ENCODE data around the gene VPS37B. TPM values are rescaled to one million over a fixed set of nuclear protein-coding genes. Genes with fewer than 3 reads are reported as not detected.

The VPS37B gene
- polyA plus RNA-seq, 1 of the 3 experiments (the other 2 are of a cell fraction): 41.1 TPM

DNA sequence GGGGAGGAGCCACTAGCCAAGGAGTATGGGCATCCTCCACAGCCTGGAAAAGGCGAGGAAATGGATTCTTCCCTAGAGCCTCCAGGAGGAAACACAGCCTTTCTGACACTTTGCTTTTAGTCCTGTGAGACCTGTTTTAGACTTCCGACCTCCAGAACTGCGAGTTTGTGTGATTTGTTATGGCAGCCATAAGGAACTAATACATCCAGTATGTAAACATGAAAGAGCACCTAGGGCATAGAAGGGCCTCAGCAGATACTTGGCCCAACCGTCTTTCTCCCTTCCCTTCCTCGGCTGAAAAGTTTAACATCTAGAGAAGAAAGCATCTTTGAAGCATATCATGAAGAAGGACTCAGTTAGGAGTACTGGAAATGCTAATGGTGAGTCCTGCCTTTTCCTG lies 57.1 kb downstream of the VPS37B start (continued):
- TF ChIP-seq, protein P1, sequence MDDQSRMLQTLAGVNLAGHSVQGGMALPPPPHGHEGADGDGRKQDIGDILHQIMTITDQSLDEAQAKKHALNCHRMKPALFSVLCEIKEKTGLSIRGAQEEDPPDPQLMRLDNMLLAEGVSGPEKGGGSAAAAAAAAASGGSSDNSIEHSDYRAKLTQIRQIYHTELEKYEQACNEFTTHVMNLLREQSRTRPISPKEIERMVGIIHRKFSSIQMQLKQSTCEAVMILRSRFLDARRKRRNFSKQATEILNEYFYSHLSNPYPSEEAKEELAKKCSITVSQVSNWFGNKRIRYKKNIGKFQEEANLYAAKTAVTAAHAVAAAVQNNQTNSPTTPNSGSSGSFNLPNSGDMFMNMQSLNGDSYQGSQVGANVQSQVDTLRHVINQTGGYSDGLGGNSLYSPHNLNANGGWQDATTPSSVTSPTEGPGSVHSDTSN (IDR thresholded peaks at IDR 0.05): no peak
- TF ChIP-seq ZBTB33 (IDR thresholded peaks at IDR 0.05; ENCODE audit: borderline replicate concordance, low read depth): no peak
- TF ChIP-seq SIN3A (IDR thresholded peaks at IDR 0.05; ENCODE audit: borderline replicate concordance, low read depth, low read length): no peak
- no peak for TF ChIP-seq CHD2 (IDR thresholded peaks at IDR 0.05; ENCODE audit: low read length, partially characterized antibody)

DNA sequence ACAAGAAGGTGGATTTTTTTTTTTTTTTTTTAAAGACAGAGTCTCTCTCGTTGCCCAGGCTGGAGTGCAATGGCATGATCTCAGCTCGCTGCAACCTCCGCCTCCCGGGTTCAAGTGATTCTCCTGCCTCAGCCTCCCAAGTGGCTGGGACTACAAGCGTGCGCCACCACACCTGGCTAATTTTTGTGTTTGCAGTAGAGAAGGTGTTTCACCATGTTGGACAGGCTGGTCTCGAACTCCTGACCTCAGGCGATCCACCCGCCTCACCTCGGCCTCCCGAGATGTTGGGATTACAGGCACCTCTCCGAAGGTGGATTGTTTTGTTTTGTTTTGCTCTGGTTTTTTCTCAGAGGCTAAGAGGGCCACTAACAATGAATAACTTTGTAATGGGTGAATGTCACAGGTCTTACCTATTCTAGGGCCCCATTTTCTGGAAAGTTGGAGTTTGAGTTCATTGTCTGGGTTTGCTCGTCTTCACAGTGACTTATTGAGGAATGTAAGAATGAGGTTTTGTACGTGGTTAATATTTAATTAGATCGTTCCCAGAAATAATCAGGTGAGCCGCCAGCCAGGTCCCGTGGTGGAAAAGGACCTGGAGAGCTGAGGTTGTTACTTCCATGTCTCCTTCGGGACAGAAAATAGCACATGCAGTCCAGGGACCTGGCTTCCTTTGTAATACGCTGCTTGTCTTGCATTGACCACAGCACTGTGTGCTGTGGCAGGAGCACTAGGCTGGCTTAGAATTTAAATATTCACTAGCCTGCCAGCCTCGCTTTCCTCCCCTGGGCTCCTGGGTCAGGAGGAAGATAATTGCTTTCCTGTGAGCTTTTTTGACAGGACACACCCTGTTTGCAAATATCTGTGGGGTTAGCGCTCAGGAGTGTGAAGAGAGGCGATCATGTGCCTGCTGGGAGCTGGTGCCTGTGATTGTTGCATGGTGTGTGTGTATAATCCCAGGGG lies 58.3 kb downstream of the VPS37B start:
- POLR2A ChIA-PET: no interaction called here
- CTCF ChIA-PET: interaction anchor here (1.3 to 2.0 kb wide), 2 partner anchors 22 to 44 kb away, joined by 5 to 7 read pairs; no protein-coding TSS in a partner anchor
- H3K79me2 ChIP-seq (ENCODE audit: insufficient read depth): peaks cover 27% of the 10 kb centered on the region

More for the DNA sequence above, 58.3 kb downstream of the VPS37B start:
- no peak overlapping the region for H3K27ac ChIP-seq (ENCODE audit: low read depth in 2 of 2, low read length in 1 of 2)
- H3F3A ChIP-seq (replicated peaks; ENCODE audit: insufficient read depth): peaks cover 34% of the 10 kb centered on the region
- no peaks in the 10 kb centered on the region for H4K20me1 ChIP-seq (ENCODE audit: insufficient read depth)
- no peaks in the 10 kb centered on the region for H3K9me2 ChIP-seq
- H3K27me3 ChIP-seq (ENCODE audit: insufficient read depth): no peaks in the 10 kb centered on the region
- H2AFZ ChIP-seq (ENCODE audit: low read depth): no peak overlapping the region
- no peaks in the 10 kb centered on the region for H3K36me3 ChIP-seq (replicated peaks in 1 of 2; ENCODE audit: control insufficient read depth in 1 of 2, insufficient read depth in 2 of 2, low read length in 1 of 2)
- H3K4me2 ChIP-seq: no peak overlapping the region
- H3K9me3 ChIP-seq: no peaks in the 10 kb centered on the region
- no peak overlapping the region for H3K9ac ChIP-seq
- DNase-seq: no peak
- TF ChIP-seq FOXJ3 (CRISPR knock-in tag; IDR thresholded peaks at IDR 0.05) (no peak), EP300 (IDR thresholded peaks at IDR 0.05; ENCODE audit: borderline replicate concordance in 1 of 2, low read depth in 1 of 2, low read length in 1 of 2) (no peak), NFIC (IDR thresholded peaks at IDR 0.05; ENCODE audit: borderline replicate concordance) (no peak), SMC3 (IDR thresholded peaks at IDR 0.05; ENCODE audit: low read depth, low read length) (no peak), RCOR1 (IDR thresholded peaks at IDR 0.05; ENCODE audit: low read length) (no peak), CHD2 (IDR thresholded peaks at IDR 0.05; ENCODE audit: low read length, partially characterized antibody) (no peak), GABPA (IDR thresholded peaks at IDR 0.05; ENCODE audit: low read depth) (no peak), ZBTB33 (IDR thresholded peaks at IDR 0.05; ENCODE audit: borderline replicate concordance, low read depth) (no peak)
- TF ChIP-seq, protein P2, sequence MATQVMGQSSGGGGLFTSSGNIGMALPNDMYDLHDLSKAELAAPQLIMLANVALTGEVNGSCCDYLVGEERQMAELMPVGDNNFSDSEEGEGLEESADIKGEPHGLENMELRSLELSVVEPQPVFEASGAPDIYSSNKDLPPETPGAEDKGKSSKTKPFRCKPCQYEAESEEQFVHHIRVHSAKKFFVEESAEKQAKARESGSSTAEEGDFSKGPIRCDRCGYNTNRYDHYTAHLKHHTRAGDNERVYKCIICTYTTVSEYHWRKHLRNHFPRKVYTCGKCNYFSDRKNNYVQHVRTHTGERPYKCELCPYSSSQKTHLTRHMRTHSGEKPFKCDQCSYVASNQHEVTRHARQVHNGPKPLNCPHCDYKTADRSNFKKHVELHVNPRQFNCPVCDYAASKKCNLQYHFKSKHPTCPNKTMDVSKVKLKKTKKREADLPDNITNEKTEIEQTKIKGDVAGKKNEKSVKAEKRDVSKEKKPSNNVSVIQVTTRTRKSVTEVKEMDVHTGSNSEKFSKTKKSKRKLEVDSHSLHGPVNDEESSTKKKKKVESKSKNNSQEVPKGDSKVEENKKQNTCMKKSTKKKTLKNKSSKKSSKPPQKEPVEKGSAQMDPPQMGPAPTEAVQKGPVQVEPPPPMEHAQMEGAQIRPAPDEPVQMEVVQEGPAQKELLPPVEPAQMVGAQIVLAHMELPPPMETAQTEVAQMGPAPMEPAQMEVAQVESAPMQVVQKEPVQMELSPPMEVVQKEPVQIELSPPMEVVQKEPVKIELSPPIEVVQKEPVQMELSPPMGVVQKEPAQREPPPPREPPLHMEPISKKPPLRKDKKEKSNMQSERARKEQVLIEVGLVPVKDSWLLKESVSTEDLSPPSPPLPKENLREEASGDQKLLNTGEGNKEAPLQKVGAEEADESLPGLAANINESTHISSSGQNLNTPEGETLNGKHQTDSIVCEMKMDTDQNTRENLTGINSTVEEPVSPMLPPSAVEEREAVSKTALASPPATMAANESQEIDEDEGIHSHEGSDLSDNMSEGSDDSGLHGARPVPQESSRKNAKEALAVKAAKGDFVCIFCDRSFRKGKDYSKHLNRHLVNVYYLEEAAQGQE (IDR thresholded peaks at IDR 0.05; ENCODE audit: low read depth, low read length): no peak
- H3K4me1 ChIP-seq (ENCODE audit: control insufficient read depth in 1 of 2, insufficient read depth in 2 of 2, low read depth in 1 of 2, low read length in 1 of 2): peaks cover 18 to 37% of the 10 kb centered on the region in 2 experiments
- no peak overlapping the region for H3K4me3 ChIP-seq (ENCODE audit: low read depth in 2 of 2, low read length in 1 of 2)
- 91% methylated on average over 22 of the region's 22 CpGs for WGBS (ENCODE audit: low lambda C conversion rate)

Data from SK-N-SH (cell line).